ELR (cell line): ENCODE data around the gene TNIP1.

Experiments
- DNase-seq: peaks from one replicate; pipeline ENCODE4 v3.0.0-alpha.2; 2015; ENCODE audit warnings: low read depth

Gene TNIP1

GRCh38 chr5:151021746-151022145, 59.1 kb downstream of the TNIP1 start:
- no peak for DNase-seq

DNA sequence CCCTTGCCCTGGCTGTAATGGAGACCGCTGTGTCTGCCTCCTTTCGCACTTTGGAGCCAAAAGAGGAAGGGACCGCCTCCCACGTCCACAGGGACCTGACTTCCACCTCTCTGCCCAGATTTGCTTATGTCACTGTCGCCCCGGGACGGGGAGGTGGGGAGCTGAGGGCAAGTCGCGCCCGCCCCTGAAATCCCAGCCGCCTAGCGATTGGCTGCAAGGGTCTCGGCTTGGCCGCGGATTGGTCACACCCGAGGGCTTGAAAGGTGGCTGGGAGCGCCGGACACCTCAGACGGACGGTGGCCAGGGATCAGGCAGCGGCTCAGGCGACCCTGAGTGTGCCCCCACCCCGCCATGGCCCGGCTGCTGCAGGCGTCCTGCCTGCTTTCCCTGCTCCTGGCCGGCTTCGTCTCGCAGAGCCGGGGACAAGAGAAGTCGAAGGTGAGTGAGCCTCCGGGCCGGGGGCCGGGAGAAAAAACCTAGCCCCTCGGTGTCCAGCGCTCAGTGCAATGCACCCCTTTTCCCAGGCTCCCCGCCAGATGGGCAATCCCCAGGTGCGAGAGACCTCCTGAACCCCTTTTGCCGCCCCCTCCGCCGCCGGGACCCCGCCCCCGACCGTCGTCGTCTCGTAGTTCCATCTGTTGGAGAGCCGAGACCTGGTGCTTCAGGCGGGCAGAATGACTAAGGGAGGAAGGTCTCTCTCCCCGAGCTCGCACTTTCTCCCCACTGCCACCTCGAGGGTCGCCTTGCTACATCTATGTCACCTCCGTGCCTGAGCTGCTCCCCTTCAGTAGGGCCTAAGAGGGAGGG, 60.3 kb downstream of the TNIP1 start, which contains the start of gene GPX3:
Gene GPX3, plus strand, starts transcription at position 288 of the 807 bp plus-strand sequence. Its CDS starts 64 bp downstream, at position 352.
- peak; percentile 44 for DNase-seq

GRCh38 chr5:151019331-151019730, 61.5 kb downstream of the TNIP1 start:
- DNase-seq: no peak

GRCh38 chr5:151018846-151019245, 62.0 kb downstream of the TNIP1 start:
- DNase-seq: no peak

DNA sequence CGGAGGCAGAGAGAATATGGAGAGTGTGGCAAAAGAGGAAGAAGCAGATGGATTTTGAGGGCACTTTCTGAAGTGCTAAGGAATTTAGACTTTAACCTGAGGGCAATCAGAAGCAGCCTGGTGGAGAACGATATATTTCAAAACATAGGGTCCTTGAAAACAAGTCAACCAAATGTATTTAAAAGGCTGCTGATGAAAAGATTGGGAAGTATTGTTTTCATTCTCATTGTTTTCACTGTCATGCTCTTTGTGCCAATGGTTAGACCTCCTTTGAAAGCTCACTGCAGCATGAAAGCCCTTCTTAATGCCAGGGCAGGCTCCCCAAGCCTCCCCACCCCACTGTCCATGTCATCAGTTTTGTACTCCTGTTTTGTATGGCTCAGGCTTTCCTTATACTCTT, 62.9 kb downstream of the TNIP1 start:
- no peak for DNase-seq

GRCh38 chr5:151016700-151017099, 64.1 kb downstream of the TNIP1 start:
- no peak for DNase-seq

DNA sequence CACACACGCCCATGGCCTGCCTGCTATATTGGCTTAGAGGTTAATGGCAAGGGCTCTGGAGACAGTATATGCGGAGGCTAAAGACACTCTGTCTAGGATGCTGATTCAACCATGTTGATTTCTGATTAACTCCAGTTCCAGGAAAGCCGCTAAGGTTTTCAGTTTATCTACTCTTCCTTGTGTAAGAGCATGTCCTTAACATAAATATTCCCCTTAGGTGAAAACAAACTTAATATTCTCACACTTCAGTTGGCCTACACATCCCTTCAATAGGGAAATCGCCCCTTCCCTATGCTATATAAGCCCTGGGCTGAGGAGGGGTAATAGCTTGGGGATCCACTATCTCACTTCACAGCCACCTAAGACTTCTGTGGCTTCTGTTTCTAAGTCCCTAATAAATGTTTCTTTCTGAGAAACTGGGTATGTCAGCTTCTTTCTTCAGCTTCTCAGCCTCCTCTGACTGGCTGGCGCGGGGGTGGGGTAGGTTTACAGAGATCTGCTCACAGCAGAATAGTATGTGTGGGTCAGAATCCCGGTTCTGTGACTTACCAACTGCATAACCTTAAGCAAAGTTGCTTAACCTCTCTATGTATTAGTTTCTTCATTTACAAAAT, 64.8 kb downstream of the TNIP1 start:
- no peak for DNase-seq

DNA sequence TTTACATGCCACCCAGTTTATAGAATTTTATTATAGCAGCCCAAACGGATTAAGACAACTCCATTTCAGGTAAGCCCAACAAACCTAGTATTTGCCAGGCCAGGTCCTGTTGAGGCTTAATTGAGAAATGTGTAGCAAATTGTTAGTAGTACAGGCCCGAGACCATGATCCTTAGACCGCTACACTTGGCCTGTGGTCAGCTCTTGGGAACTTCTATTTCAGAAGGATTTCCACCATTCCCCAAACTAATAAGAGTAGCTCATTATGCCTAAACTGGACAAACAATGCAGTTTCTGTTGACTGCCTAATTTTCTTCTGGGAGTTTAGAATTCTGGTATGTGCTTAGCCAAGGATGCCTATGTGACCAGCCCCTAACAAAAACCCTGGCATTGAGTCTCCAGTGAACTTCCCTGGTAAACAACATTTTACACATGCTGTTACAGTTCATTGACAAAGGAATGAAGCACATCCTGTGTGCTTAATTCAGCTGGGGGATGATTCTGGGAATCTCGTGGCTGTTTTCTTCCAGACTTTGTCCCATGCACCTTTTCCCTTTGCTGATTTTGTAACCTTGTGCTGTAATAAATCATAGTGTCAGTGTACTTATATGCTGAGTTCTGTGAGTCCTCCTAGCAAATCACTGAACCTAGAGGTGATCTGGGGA, 66.0 kb downstream of the TNIP1 start:
- no peak for DNase-seq

- no peak for DNase-seq
Observed at GRCh38 chr5:151012862-151013261, 68.0 kb downstream of the TNIP1 start.

DNA sequence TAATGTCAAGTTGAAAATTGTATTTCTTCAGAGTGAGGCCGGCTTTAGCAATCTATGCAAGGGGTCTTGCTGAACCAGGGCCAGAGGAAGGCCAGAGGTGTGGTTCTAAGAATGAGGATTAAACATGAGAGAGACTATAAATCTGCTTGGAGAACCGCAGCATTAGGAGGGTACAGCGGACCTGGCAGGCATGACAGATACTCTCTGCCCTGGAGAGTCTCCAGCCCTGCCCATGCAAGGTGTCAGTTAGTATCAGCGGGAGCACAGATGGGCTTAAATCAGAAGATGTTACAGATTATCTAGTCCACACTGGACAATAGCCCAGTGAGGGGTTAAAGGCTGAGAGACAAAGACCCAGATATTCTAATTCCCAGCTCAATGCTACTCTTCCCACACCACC, 71.9 kb downstream of the TNIP1 start:
- DNase-seq: no peak

- no peak for DNase-seq
Observed at GRCh38 chr5:151008210-151008491, 72.7 kb downstream of the TNIP1 start.

DNA sequence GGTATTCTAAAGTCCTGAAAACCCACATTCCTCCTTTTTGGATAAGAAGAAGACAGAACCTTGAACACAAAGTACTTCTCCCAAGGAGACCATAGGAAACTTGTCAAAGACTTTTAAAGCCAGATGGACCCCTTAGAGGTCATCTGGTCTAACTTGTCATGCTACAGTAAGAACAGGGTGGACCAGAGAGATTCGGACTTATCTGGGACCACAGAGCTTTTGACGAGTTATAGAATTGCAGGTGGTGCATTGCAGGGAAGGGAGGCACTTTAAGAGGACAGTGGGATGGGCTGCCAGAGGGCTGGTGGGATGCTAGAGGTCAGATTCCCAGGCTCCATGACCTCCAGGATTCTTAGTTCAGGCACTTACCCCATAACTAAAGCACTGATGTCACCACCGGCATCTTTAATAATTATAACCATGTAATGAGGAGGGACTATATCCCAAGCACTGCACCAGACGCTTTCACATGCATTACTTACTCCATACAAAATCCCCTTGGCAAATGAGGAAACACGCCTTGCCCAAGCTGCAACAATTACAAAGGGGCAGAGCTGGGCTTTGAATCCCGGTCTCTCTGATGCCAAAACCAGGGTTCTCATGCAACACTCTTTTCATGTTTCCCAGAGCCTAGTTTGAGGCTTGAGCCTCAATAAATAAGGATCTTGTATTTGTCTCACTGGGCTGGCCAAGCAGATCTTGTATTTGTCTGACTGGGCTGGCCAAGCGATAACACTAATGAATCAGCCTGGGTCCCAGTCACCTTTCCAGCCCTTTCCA, 73.2 kb downstream of the TNIP1 start:
- no peak for DNase-seq

GRCh38 chr5:151006704-151007334, 74.0 kb downstream of the TNIP1 start:
- no peak for DNase-seq

GRCh38 chr5:151005950-151006576, 74.8 kb downstream of the TNIP1 start:
- peak; percentile 19 for DNase-seq

DNA sequence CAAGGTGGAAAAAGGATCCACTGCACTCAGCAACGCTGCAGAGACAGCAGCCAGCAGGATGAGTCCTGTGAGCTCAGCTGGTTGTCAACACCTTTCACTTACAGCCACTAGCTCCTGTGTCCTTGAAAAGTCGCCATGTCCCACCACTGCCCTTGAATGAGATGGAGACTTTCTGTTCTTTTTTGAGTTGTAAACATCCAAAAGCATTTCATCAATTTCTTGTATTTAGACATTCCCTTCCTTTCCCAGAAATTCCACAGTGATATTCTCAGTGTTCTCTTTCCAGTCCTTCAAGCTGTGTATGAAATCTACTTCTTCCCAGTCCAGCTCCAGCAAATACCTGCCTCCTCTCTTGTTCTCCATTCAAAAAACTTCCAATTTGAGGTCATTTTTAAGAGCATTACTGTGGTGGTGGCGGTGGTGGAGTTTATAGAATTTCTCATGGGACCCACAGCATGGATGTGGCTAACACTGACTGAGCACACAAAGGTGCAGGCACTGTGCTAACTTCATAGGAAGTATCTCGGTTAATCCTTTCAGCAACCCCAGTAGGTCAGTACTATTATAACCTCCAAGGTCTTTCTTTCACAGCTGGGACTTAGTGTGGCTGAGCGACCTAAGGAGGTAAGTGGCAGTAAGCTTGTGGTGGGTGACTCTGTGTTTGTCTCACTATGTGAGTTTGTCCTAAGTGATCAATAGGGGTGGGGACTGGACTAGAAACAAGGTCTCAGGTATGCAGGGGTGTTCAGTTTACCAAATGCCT, 75.5 kb downstream of the TNIP1 start:
- no peak for DNase-seq

- no peak for DNase-seq
Observed at GRCh38 chr5:151004499-151004898, 76.3 kb downstream of the TNIP1 start.

DNA sequence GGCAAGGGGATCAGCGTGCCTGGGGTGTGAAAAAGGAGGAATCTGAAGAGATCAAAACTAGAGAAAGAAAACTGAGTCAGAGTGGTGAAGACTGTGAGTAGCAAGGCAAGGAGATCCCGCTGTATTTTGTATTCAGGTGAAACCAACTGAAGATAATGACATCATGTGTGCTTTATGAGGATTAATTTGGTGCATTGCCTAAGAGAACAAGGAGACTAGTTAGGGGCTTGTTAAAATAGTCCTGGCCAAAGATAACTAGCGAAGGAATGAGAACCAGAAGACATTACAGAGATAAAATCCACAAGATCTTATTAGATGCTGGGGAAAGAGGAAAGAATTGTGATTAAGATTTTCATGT, 77.4 kb downstream of the TNIP1 start:
- DNase-seq: no peak

GRCh38 chr5:151002681-151003502, 77.9 kb downstream of the TNIP1 start:
- DNase-seq: no peak

DNA sequence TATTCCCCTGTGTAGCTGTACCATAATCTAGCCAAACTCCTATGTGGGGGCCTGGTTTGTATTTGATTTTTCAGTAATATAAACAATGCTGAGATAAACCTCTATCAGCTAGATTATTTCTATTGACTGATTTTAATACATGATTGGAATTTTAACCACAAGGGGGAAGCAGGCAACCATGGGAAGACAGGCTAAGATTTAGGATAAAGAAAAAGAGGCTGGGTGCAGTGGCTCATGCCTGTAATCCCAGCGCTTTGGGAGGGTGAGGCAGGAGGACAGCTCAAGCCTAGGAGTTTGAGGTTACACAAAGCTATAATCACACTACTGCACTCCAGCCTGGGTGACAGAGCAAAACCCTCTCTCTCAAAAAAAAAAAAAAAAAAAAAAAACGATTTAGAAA, 78.6 kb downstream of the TNIP1 start:
- DNase-seq: peak; percentile 67

- no peak for DNase-seq
Observed at GRCh38 chr5:151001436-151001835, 79.4 kb downstream of the TNIP1 start.
